NT2/D1 (cell line): Measurements from ENCODE around the gene BBS9.

Experiments used
- DNase-seq: peaks from one replicate; pipeline ENCODE4 v3.0.0-alpha.2; 2011; ENCODE audit warnings: low read depth, low spot score
- H3K27me3 ChIP-seq: 2 replicates; pipeline ENCODE4 v1.6.0; 2011; ENCODE audit warnings: mild to moderate bottlenecking; ENCODE audit not compliant: insufficient read length, insufficient read depth
- H3K36me3 ChIP-seq: 2 replicates; pipeline ENCODE4 v1.6.1; 2011; ENCODE audit warnings: mild to moderate bottlenecking, low read length, mixed read lengths; ENCODE audit not compliant: insufficient read depth, insufficient read length
- H3K4me1 ChIP-seq: 2 replicates; pipeline ENCODE4 v1.5.1; 2011; ENCODE audit not compliant: insufficient read depth, insufficient read length
- H3K4me3 ChIP-seq: 2 replicates; pipeline ENCODE4 v1.5.1; 2011; ENCODE audit warnings: low read depth; ENCODE audit not compliant: insufficient read length
- H3K9ac ChIP-seq: 2 replicates; pipeline ENCODE4 v1.6.0; 2011; ENCODE audit warnings: low read depth; ENCODE audit not compliant: insufficient read length
- H3K9me3 ChIP-seq: 2 replicates; pipeline ENCODE4 v1.5.1; 2011; ENCODE audit warnings: mild to moderate bottlenecking, low read length; ENCODE audit not compliant: insufficient read depth
- SUZ12 ChIP-seq: IDR thresholded peaks from 2 replicates; pipeline ENCODE4 v1.6.1; 2011; ENCODE audit not compliant: insufficient read length, insufficient read depth; ENCODE audit errors: extremely low read depth
- YY1 ChIP-seq: IDR thresholded peaks from 2 replicates; pipeline ENCODE4 v1.6.1; 2011; ENCODE audit not compliant: insufficient read length, insufficient read depth
- ZNF274 ChIP-seq: IDR thresholded peaks from 2 replicates; pipeline ENCODE4 v1.6.1; 2011; ENCODE audit warnings: mild to moderate bottlenecking, low read depth, low read length

The BBS9 gene

DNA sequence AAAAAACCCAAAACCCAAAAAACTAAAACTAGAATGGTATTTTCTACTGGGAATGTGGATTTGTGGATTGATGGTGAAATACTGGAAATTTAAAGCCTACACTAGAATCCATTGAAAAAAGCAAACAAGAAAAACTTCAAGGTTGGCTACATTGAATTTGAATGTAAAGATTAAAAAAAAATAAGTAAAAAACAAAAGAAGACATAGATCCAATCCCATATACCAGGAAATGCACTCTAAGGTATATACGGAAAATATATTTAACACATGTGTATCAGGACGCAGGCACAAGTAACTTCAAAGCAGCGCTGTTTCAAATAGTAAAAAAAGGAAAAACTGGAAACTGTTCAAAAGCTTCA lies 754 bp upstream of the BBS9 start:
- no peak for DNase-seq
- Histone ChIP-seq H3K36me3 (no peaks in the 10 kb centered on the region), H3K27me3 (no peaks in the 10 kb centered on the region), H3K4me1 (no peaks in the 10 kb centered on the region), H3K9ac (peak overlapping the region; percentile 89), H3K4me3 (peak overlapping the region; percentile 58), H3K9me3 (no peaks in the 10 kb centered on the region)
- TF ChIP-seq YY1 = no peak
- TF ChIP-seq ZNF274 = no peak
- no peak for TF ChIP-seq SUZ12

DNA sequence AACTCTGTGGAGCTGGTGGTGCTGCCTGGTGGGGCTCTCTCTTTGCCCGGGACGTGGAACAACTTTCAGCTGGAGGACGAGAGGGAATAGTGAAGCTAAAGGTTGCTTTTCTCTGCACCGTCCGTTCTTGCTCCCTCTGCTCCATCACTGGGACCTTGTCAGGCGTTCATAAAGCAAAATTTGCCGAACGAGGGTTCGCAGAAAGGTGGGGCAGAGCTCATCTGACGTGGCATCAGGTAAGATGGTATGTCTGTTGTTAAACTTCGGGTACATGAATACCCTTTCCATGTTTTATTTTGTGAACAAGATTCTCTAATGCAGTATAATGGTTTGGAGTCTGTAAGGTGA lies 416 bp downstream of the BBS9 start:
- H3K9me3 ChIP-seq = no peaks in the 10 kb centered on the region
- TF ChIP-seq YY1 (no peak), ZNF274 (no peak), SUZ12 (no peak)
- peak overlapping the region; percentile 65 for H3K9ac ChIP-seq
- H3K4me1 ChIP-seq = no peaks in the 10 kb centered on the region
- H3K27me3 ChIP-seq = no peaks in the 10 kb centered on the region
- H3K36me3 ChIP-seq = no peaks in the 10 kb centered on the region
- DNase-seq = no peak
- H3K4me3 ChIP-seq = peak overlapping the region; percentile 58

DNA sequence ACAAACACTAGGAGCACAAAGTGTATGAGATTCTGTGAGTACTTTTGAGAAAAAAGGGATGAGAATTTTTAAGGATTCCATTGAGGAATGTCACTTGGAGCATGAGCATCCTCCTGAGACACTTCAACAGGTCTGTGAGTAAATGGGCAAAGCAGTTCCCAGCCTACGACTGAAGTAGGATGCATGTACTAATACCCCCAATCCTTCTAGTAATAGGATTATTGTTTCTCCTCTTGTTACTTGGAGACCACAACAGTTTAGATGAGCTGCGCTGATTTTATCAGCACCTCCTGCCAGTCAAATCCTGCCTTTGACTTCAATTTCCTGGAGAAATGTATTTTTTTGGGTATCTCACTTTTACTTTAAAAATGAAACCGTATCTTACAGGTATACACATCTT lies 820 bp downstream of the BBS9 start:
- DNase-seq = no peak

DNA sequence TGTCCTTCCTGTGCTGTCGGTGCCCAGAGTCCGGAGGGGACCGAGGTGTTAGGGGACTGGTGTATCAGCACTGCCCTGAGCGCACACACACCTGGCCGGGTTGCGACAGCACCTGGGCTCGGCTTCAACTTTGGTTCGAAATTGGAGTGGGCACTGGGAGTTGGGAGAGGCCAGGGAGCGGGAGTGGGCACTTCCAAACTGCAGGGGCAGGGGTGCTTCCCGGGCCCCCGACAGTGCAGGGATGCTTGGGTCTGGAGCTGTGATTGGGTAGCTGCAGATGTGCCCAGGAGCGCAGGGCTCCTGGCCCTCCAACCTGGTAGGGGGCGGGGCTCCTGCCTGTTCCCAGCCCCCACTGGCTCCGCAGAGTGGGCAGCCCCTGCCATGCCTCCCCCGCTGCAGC lies 7.7 kb downstream of the BBS9 start:
- Histone ChIP-seq H3K9ac (no peak overlapping the region), H3K4me3 (no peak overlapping the region), H3K4me1 (no peaks in the 10 kb centered on the region), H3K27me3 (no peaks in the 10 kb centered on the region), H3K9me3 (peaks cover 11% of the 10 kb centered on the region; the same call in 1 of the 2 replicates), H3K36me3 (no peaks in the 10 kb centered on the region)
- no peak for DNase-seq
- no peak for TF ChIP-seq ZNF274

More for the DNA sequence above, 820 bp downstream of the BBS9 start:
- TF ChIP-seq SUZ12 (no peak), ZNF274 (no peak), YY1 (no peak)
- Histone ChIP-seq H3K27me3 (no peaks in the 10 kb centered on the region), H3K4me1 (no peaks in the 10 kb centered on the region), H3K9ac (peak overlapping the region; percentile 65), H3K36me3 (no peaks in the 10 kb centered on the region), H3K4me3 (peak overlapping the region; percentile 58), H3K9me3 (no peaks in the 10 kb centered on the region; the same call in 1 of the 2 replicates)

DNA sequence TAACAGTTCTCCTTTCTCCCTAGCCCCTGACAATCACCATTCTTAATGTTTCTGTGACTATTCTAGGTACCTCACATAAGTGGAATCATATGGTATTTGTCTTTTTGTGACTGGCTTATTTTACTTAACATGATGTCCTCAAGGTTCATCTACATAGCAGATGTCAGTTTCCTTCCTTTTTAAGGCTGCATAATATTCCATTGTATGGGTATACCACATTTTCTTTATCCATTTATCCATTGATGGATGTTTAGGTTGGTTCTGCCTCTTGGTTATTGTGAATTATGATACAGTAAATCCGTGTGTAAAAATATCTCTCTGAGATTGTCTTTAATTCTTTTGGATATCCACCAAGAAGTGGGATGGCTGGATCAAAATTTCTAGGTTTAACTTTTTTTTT lies 13.2 kb downstream of the BBS9 start:
- Histone ChIP-seq H3K36me3 (no peaks in the 10 kb centered on the region), H3K27me3 (no peaks in the 10 kb centered on the region), H3K4me3 (no peak overlapping the region), H3K9me3 (peaks cover 5% of the 10 kb centered on the region; the same call in 1 of the 2 replicates), H3K4me1 (no peaks in the 10 kb centered on the region), H3K9ac (no peak overlapping the region)
- DNase-seq = no peak
- TF ChIP-seq ZNF274 = no peak
- TF ChIP-seq SUZ12 = no peak
- TF ChIP-seq YY1 = no peak

DNA sequence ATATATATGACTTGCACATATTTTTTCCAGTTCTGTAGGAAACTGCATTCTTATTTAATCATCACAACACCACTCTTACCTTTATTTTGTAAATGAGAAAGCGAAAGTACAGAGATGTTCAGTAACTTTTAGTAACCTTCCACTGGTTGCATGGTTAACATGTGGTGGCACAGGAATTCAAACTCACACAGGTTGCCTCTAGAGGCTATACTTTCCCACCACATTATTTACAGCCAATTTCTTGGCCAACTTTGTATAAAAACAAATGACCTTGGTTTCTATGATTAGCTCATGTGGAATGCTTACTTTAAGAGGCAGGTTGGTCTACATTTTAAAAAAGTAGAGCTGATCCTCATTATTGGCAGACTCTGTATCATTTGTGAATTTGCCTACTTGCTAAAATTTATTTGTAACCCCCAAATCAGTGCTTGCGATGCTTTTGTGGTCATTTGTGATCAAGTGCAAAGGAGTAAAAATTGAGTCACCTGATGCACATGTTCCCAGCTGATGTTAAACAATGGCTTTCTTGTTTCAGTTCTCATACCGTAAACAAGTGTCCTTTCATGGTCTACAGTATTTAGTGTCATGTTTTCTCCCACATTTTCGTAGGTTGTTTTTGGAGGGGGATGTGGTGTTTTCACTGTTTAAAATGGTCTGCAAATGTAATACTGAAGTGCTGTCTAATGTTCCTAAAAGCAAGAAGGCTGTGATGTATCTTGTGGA lies 14.8 kb downstream of the BBS9 start:
- Histone ChIP-seq H3K27me3 (no peaks in the 10 kb centered on the region), H3K36me3 (no peaks in the 10 kb centered on the region), H3K9me3 (peaks cover 5% of the 10 kb centered on the region; the same call in 1 of the 2 replicates), H3K4me3 (no peak overlapping the region), H3K9ac (no peak overlapping the region), H3K4me1 (no peaks in the 10 kb centered on the region)
- no peak for DNase-seq
- TF ChIP-seq YY1 = no peak
- TF ChIP-seq SUZ12 = no peak
- no peak for TF ChIP-seq ZNF274

DNA sequence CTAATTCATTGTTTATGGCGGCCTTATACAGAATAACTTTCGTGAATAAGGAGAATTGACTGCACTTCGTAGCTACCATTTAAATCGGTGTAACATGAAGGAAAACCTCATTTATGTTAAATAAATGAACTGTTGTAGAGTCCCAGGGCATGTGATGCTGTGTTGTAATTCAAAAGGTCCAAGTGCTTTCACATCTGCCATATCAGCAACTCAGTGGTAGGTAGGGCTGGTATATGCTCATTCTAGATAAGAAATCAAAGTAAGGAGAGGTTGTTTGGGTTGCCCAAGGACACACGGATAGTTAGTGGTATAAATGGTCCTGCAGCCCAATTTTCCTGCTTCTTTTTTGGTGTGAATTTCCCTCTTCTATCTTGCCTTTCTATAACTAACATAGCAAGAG lies 15.8 kb downstream of the BBS9 start:
- TF ChIP-seq YY1 (no peak), ZNF274 (no peak), SUZ12 (no peak)
- Histone ChIP-seq H3K9ac (no peak overlapping the region), H3K4me3 (no peak overlapping the region), H3K27me3 (no peaks in the 10 kb centered on the region), H3K4me1 (no peaks in the 10 kb centered on the region), H3K36me3 (no peaks in the 10 kb centered on the region), H3K9me3 (peaks cover 5% of the 10 kb centered on the region; the same call in 1 of the 2 replicates)
- DNase-seq = no peak
